A549 (cell line): ENCODE results near the gene KIAA1586.
A peak's percentile ranks its signal among the peaks of the same experiment; 100 is the strongest.
"Not testable (repeated sequence)": the region's sequence is repeated elsewhere in the genome, so short reads cannot be mapped to it uniquely, and the experiment has no call there.

Experiments used
- BHLHE40 ChIP-seq: IDR thresholded peaks from 2 replicates; pipeline ENCODE4 v1.6.1; 2012; ENCODE audit warnings: low read depth, low read length, inconsistent platforms
- E2F6 ChIP-seq: IDR thresholded peaks from 2 replicates; pipeline ENCODE4 v1.6.1; 2012; ENCODE audit warnings: low read depth, borderline replicate concordance
- ELK1 ChIP-seq: fragments of 150-350 bp; IDR thresholded peaks from 2 replicates; pipeline ENCODE4 v1.6.1; 2014; ENCODE audit warnings: low read depth, mild to moderate bottlenecking, low read length
- FOSL2 ChIP-seq, 2 experiments: fragments of 450-650 bp in 1 of 2; fragments of >200 bp in 1 of 2; sonication (Bioruptor Twin) in 1 of 2; formaldehyde crosslinking; IDR thresholded peaks; 2 replicates each; pipeline versions ENCODE4 v1.5.0 to v1.6.1; 2016 to 2020; ENCODE audit warnings: mild to moderate bottlenecking in 1 of 2, moderate library complexity in 1 of 2
- HOXA7 ChIP-seq: fragments of 250-450 bp; sonication (Bioruptor Pico); IDR thresholded peaks from 2 replicates; pipeline ENCODE4 v1.5.0; 2020; ENCODE audit warnings: mild to moderate bottlenecking, moderate library complexity
- KDM1A ChIP-seq: fragments of 200-600 bp; sonication (generic); IDR thresholded peaks from 2 replicates; pipeline ENCODE4 v1.6.1; 2016; ENCODE audit warnings: low read depth, mild to moderate bottlenecking
- TF ChIP-seq, protein P1 (sequence below): fragments of >200 bp; sonication (Bioruptor Twin); formaldehyde crosslinking; IDR thresholded peaks from 3 replicates; pipeline ENCODE4 v1.5.1; 2016

DNA sequence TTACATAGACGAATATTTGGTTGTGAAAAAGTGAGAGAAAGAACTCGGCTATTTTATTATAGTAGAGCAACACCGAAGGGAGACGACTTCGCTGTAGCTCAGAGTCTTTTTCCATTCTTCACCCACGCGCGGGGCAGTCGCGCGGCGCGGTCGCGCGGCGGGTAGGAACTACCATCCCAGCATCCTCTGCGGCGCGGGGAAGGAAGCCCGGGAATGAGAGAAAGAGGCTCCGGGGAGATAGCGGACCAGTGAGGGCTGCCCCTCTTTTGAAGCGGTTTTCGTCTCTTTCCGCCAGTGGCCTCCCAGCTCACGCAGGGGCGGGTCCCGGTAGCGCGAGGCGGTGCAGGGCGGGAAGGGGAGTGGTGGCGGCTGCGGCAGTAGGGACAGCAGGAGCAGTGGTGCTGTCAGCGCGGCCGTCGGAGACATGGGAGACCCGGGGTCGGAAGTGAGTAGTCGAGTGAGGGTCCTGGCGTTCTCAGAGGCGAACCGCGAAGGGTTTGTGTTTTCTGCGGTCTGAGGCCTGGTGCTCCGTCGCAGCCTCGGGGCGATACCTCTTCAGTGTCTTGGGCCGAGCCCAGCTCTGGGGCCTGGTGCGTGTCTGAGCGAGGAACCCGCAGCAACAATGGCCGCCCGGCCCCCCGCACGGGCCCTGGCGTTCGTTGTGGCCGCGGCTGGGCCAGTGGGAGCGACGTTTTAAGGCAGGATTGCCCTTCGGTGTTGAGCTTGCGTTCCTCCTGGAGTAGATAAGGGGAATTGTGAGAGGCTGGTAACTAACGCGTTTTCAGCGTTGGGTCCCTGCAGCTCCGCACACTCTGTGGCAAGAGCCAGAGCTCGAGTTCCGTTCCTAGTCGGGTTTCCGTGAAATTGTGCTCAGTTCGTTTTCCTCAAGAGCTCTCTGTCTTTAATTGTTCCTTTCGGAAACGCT is at the start of gene KIAA1586:
- not testable (repeated sequence) for TF ChIP-seq KDM1A; HOXA7 (CRISPR knock-in tag); BHLHE40; FOSL2 (IDR thresholded peaks at IDR 0.05); FOSL2 (CRISPR knock-in tag; IDR thresholded peaks at IDR 0.05); ELK1
- TF ChIP-seq E2F6, result peak; percentile 67; the same call in 1 of the 2 replicates
- TF ChIP-seq, protein P1, sequence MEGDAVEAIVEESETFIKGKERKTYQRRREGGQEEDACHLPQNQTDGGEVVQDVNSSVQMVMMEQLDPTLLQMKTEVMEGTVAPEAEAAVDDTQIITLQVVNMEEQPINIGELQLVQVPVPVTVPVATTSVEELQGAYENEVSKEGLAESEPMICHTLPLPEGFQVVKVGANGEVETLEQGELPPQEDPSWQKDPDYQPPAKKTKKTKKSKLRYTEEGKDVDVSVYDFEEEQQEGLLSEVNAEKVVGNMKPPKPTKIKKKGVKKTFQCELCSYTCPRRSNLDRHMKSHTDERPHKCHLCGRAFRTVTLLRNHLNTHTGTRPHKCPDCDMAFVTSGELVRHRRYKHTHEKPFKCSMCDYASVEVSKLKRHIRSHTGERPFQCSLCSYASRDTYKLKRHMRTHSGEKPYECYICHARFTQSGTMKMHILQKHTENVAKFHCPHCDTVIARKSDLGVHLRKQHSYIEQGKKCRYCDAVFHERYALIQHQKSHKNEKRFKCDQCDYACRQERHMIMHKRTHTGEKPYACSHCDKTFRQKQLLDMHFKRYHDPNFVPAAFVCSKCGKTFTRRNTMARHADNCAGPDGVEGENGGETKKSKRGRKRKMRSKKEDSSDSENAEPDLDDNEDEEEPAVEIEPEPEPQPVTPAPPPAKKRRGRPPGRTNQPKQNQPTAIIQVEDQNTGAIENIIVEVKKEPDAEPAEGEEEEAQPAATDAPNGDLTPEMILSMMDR, result not testable (repeated sequence)
